Tibial nerve (tissue), 4 donors: ENCODE results near the gene RBM45.

ENCODE experiments used
- EP300 ChIP-seq, 2 donors: sonication (generic); formaldehyde crosslinking; IDR thresholded peaks; one replicate each; pipeline ENCODE4 v1.6.1; 2017; ENCODE audit warnings: antibody characterized with exemption in 2 of 2, mild to moderate bottlenecking in 1 of 2
- TF ChIP-seq, protein P1 (sequence below), 5 experiments: fragments of 200-600 bp in 3 of 5; fragments of 450-650 bp in 2 of 5; sonication (generic) in 3 of 5; IDR thresholded peaks; one replicate each; pipeline ENCODE4 v1.5.1; 2016 to 2019; ENCODE audit warnings: antibody characterized with exemption in 5 of 5, mild to moderate bottlenecking in 3 of 5, moderate library complexity in 2 of 5

- TF ChIP-seq, protein P1, sequence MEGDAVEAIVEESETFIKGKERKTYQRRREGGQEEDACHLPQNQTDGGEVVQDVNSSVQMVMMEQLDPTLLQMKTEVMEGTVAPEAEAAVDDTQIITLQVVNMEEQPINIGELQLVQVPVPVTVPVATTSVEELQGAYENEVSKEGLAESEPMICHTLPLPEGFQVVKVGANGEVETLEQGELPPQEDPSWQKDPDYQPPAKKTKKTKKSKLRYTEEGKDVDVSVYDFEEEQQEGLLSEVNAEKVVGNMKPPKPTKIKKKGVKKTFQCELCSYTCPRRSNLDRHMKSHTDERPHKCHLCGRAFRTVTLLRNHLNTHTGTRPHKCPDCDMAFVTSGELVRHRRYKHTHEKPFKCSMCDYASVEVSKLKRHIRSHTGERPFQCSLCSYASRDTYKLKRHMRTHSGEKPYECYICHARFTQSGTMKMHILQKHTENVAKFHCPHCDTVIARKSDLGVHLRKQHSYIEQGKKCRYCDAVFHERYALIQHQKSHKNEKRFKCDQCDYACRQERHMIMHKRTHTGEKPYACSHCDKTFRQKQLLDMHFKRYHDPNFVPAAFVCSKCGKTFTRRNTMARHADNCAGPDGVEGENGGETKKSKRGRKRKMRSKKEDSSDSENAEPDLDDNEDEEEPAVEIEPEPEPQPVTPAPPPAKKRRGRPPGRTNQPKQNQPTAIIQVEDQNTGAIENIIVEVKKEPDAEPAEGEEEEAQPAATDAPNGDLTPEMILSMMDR (IDR thresholded peaks at IDR 0.05), result no peak
- no peak for TF ChIP-seq EP300 (IDR thresholded peaks at IDR 0.05)
Measured at GRCh38 chr2:178143481-178143880, 31.2 kb downstream of the RBM45 start.
